WTC11 (cell line): Measurements from ENCODE around the gene RTP1. TPM values are rescaled to one million over a fixed set of nuclear protein-coding genes. Genes with fewer than 3 reads are reported as not detected.

ENCODE experiments used
- ATAC-seq: fragments of 200-7000 bp; cut with Tn5 transposase; 2 replicates; pipeline ENCODE4 v1.10.0; 2021; ENCODE audit warnings: mild to moderate bottlenecking, moderate library complexity
- CTCF ChIA-PET: fragments of 300-600 bp; sonication (Branson Sonifier 250); formaldehyde crosslinking; loops from one replicate; lab custom pipeline; 2021; ENCODE audit warnings: antibody characterized with exemption; lab: Charles Lee
- POLR2A ChIA-PET: fragments of 350-600 bp; sonication (Branson Sonifier 250); formaldehyde crosslinking; loops from one replicate; lab custom pipeline; 2021; ENCODE audit warnings: antibody characterized with exemption; lab: Charles Lee
- DNase-seq: peaks from one replicate; pipeline ENCODE4 v3.0.0; 2021; ENCODE audit warnings: low spot score
- H3K27ac Mint-ChIP-seq: 2 replicates; pipeline ENCODE4 v1.8.0; 2021; ENCODE audit warnings: mixed read lengths
- H3K27me3 Mint-ChIP-seq: 2 replicates; pipeline ENCODE4 v1.8.0; 2021; ENCODE audit warnings: low read depth, mild to moderate bottlenecking, moderate library complexity, mixed read lengths
- H3K36me3 Mint-ChIP-seq: 2 replicates; pipeline ENCODE4 v1.8.0; 2021; ENCODE audit warnings: mixed read lengths
- H3K4me1 Mint-ChIP-seq: 2 replicates; pipeline ENCODE4 v1.8.0; 2022; ENCODE audit warnings: mixed read lengths
- H3K4me3 Mint-ChIP-seq: 2 replicates; pipeline ENCODE4 v1.8.0; 2021; ENCODE audit warnings: mild to moderate bottlenecking, moderate library complexity, mixed read lengths
- H3K9me3 Mint-ChIP-seq: 2 replicates; pipeline ENCODE4 v1.8.0; 2021; ENCODE audit warnings: mixed read lengths
- AR ChIP-seq: fragments of 250-450 bp; sonication (Bioruptor Pico); IDR thresholded peaks from 2 replicates; pipeline ENCODE4 v1.9.0; 2021; ENCODE audit warnings: mild to moderate bottlenecking
- CDX4 ChIP-seq: fragments of 250-450 bp; sonication (Bioruptor Pico); IDR thresholded peaks from 2 replicates; pipeline ENCODE4 v1.9.0; 2021; ENCODE audit warnings: moderate library complexity, mild to moderate bottlenecking, inconsistent platforms, borderline replicate concordance
- CREB1 ChIP-seq: sonication (generic); formaldehyde crosslinking; IDR thresholded peaks from 2 replicates; pipeline ENCODE4 v1.8.0; 2023; ENCODE audit warnings: mild to moderate bottlenecking, missing genetic modification reagents
- CREM ChIP-seq: sonication (generic); formaldehyde crosslinking; IDR thresholded peaks from 2 replicates; pipeline ENCODE4 v1.8.1; 2022; ENCODE audit warnings: mild to moderate bottlenecking, missing genetic modification reagents, moderate library complexity
- E2F1 ChIP-seq: sonication (generic); formaldehyde crosslinking; IDR thresholded peaks from 2 replicates; pipeline ENCODE4 v1.8.0; 2022; ENCODE audit warnings: mild to moderate bottlenecking, missing genetic modification reagents
- ERG ChIP-seq: fragments of 250-450 bp; sonication (Bioruptor Pico); IDR thresholded peaks from 2 replicates; pipeline ENCODE4 v1.8.0; 2021; ENCODE audit warnings: mild to moderate bottlenecking
- GRHL2 ChIP-seq: fragments of 250-450 bp; sonication (Bioruptor Pico); IDR thresholded peaks from 2 replicates; pipeline ENCODE4 v1.8.0; 2022; ENCODE audit warnings: mild to moderate bottlenecking, moderate library complexity; ENCODE audit not compliant: insufficient replicate concordance, severe bottlenecking
- MAX ChIP-seq: sonication (generic); formaldehyde crosslinking; IDR thresholded peaks from 2 replicates; pipeline ENCODE4 v1.8.0; 2022; ENCODE audit warnings: mild to moderate bottlenecking, missing genetic modification reagents
- MYBL2 ChIP-seq: sonication (generic); formaldehyde crosslinking; IDR thresholded peaks from 2 replicates; pipeline ENCODE4 v1.8.1; 2023; ENCODE audit warnings: mild to moderate bottlenecking, moderate library complexity, missing genetic modification reagents
- RELA ChIP-seq: sonication (generic); formaldehyde crosslinking; IDR thresholded peaks from 2 replicates; pipeline ENCODE4 v1.8.1; 2022; ENCODE audit warnings: missing genetic modification reagents, mild to moderate bottlenecking, borderline replicate concordance
- TCF7 ChIP-seq: sonication (generic); formaldehyde crosslinking; IDR thresholded peaks from 2 replicates; pipeline ENCODE4 v1.8.0; 2022; ENCODE audit warnings: mild to moderate bottlenecking, low read depth, missing genetic modification reagents, moderate library complexity
- TEAD4 ChIP-seq: sonication (generic); formaldehyde crosslinking; IDR thresholded peaks from 2 replicates; pipeline ENCODE4 v1.8.0; 2022; ENCODE audit warnings: mild to moderate bottlenecking, missing genetic modification reagents
- ZBTB43 ChIP-seq: sonication (generic); formaldehyde crosslinking; IDR thresholded peaks from 2 replicates; pipeline ENCODE4 v1.8.1; 2023; ENCODE audit warnings: mild to moderate bottlenecking, missing genetic modification reagents
- ZNF121 ChIP-seq: sonication (generic); formaldehyde crosslinking; IDR thresholded peaks from 2 replicates; pipeline ENCODE4 v1.8.0; 2023; ENCODE audit warnings: missing genetic modification reagents
- ZNF281 ChIP-seq: sonication (generic); formaldehyde crosslinking; IDR thresholded peaks from 2 replicates; pipeline ENCODE4 v1.8.0; 2023; ENCODE audit warnings: mild to moderate bottlenecking, missing genetic modification reagents
- ZNF416 ChIP-seq: fragments of 250-450 bp; sonication (Bioruptor Pico); IDR thresholded peaks from 2 replicates; pipeline ENCODE4 v1.9.0; 2021; ENCODE audit warnings: mild to moderate bottlenecking, inconsistent platforms
- ZNF423 ChIP-seq: fragments of 250-450 bp; sonication (Bioruptor Pico); IDR thresholded peaks from 2 replicates; pipeline ENCODE4 v2.1.2; 2022; ENCODE audit warnings: mild to moderate bottlenecking, moderate library complexity
- total RNA-seq: library from RNA; stranded (reverse); gene quantifications from 3 replicates; pipeline ENCODE4 v1.2.3, GENCODE V29; 2021

Gene RTP1
- total RNA-seq, 1 experiment from 2014 or later = 5.6 TPM

- DNase-seq (no peak), ATAC-seq (no peak)
- H3K27ac Mint-ChIP-seq = no peak overlapping the region
- peaks cover 9% of the 10 kb centered on the region for H3K9me3 Mint-ChIP-seq
- POLR2A ChIA-PET = no interaction called here
- peaks cover 7% of the 10 kb centered on the region; the same call in 1 of the 2 replicates for H3K27me3 Mint-ChIP-seq
- peaks cover 5% of the 10 kb centered on the region; the same call in 1 of the 2 replicates for H3K4me1 Mint-ChIP-seq
- no peak overlapping the region for H3K4me3 Mint-ChIP-seq
- H3K36me3 Mint-ChIP-seq = no peaks in the 10 kb centered on the region
- TF ChIP-seq ZBTB43 (CRISPR knock-in tag) (no peak), GRHL2 (CRISPR knock-in tag) (no peak), ZNF121 (CRISPR knock-in tag) (no peak), ZNF281 (CRISPR knock-in tag) (no peak), TCF7 (CRISPR knock-in tag) (no peak), ERG (CRISPR knock-in tag) (no peak), RELA (no peak), CDX4 (CRISPR knock-in tag) (no peak), TEAD4 (no peak), AR (CRISPR knock-in tag) (no peak), CREM (CRISPR knock-in tag) (no peak), MAX (no peak), CREB1 (CRISPR knock-in tag) (no peak), E2F1 (no peak), ZNF416 (CRISPR knock-in tag) (no peak), MYBL2 (CRISPR knock-in tag) (no peak), ZNF423 (no peak)
- TF ChIP-seq, all 79 proteins: peak for 0
- CTCF ChIA-PET = interaction anchor here (0.6 to 0.7 kb wide), 2 partner anchors 92 to 442 kb away, joined by 3 read pairs; no protein-coding TSS in a partner anchor
These were observed 30.5 kb downstream of the RTP1 start for GRCh38 chr3:187227658-187228258.
